WI38 (cell line): ENCODE data around the gene XRRA1.

Experiments used
- H3K4me3 ChIP-seq: 2 replicates; pipeline ENCODE4 v1.5.1; 2011; ENCODE audit warnings: low read depth, mild to moderate bottlenecking, control low read depth, low read length
- TF ChIP-seq, protein P1 (sequence below): IDR thresholded peaks from 2 replicates; pipeline ENCODE4 v1.5.1; 2012; ENCODE audit warnings: low read depth, mild to moderate bottlenecking, control low read depth, low read length

Gene XRRA1

DNA sequence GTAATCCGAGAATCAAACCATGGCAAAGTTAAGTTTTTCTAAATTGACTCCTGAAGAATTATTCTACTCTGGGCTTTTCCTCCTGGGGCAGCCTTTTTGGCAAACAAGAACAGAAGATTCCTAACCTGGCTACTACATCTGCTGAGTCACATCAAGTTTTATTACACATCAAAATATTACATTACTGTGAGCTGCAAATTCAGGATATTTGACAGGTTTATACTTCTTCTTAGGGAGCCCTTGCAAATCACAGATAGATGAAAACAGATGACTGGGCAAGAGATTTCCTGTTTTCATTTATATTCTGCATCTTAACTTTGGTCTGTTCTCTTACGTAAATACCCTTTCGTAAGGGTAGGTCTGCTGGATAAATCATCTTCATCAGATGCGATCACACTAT is 23.6 kb downstream of the XRRA1 start:
- H3K4me3 ChIP-seq = no peak overlapping the region
- TF ChIP-seq, protein P1, sequence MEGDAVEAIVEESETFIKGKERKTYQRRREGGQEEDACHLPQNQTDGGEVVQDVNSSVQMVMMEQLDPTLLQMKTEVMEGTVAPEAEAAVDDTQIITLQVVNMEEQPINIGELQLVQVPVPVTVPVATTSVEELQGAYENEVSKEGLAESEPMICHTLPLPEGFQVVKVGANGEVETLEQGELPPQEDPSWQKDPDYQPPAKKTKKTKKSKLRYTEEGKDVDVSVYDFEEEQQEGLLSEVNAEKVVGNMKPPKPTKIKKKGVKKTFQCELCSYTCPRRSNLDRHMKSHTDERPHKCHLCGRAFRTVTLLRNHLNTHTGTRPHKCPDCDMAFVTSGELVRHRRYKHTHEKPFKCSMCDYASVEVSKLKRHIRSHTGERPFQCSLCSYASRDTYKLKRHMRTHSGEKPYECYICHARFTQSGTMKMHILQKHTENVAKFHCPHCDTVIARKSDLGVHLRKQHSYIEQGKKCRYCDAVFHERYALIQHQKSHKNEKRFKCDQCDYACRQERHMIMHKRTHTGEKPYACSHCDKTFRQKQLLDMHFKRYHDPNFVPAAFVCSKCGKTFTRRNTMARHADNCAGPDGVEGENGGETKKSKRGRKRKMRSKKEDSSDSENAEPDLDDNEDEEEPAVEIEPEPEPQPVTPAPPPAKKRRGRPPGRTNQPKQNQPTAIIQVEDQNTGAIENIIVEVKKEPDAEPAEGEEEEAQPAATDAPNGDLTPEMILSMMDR = no peak

DNA sequence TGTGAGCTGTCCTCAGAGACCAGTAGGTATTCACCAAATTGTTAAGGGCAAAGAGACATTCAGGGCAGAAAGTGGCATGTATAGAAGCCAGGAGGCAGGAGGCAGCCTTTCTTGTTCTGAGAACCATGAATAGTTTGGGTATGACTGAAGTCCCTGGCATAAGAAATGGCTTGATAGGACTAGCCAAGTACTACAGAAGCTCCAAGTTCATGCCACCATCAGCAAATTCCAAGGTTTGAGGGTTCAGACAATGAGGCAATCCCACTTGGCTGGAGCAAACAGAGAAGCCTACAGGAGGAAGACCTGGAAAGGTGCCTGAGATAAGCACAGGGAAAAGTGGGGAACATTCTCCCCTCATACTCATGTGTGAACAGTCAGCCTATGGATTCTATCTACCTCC is 25.8 kb downstream of the XRRA1 start:
- TF ChIP-seq, protein P1 = no peak
- H3K4me3 ChIP-seq = no peak overlapping the region

DNA sequence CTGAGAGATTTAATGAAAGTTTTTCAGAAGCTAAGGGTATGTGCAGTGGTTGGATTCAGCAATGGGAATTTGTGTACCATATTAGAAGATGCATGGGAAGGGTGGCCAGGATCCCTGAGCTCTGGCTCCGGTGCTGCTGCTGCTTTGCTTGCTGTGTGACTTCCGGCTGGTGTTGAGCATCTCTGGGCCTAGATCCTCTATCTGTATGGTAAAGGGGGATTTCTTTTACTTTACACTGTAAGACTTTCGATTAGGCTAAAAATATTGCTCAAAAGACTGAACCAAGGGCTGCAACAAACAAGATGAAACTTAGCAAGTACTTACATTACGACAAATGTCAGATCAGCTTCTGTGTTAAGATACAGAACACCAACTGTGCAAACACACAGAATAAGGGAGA is 39.1 kb downstream of the XRRA1 start:
- TF ChIP-seq, protein P1 = no peak
- no peak overlapping the region for H3K4me3 ChIP-seq

DNA sequence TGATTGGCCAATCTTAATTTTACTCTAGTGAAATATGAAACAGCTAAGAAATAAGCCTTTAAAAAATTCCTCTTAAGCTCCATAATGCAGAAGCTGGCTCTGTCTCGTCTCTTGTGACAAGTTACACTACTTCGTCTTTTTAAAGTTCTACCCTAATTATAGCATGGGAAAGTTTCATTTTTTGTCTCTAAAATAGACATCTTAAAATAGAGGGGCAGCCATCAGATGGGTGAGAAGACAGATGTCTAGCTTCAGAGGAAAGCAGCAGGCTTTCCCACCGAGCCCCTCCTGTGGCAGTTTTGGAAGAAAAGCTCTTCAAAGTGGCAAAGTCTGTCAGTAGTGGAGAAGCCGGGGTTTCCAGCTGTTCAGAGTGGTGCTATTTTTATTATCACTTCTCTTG is 39.5 kb downstream of the XRRA1 start:
- TF ChIP-seq, protein P1 = no peak
- no peak overlapping the region for H3K4me3 ChIP-seq

DNA sequence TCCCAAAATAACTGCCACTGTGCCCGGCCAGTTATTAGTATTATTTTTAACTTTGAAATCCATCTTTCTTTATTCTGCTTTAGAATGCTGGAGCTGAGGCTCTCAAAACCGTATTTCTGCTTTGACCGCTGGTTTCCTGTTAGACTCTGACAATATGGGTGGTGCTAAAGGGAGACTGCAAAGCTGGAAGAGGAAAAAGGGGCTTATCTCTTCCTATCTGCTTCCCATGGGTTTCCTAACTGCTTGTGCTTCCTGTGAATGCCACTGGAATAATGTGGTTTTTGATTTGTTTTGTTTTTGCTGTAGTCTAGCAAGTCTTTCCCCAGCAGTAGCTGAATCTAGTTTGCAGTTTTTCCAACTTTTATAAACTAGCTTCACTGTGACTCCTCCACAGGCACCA is 43.6 kb downstream of the XRRA1 start:
- no peak overlapping the region for H3K4me3 ChIP-seq
- TF ChIP-seq, protein P1 = no peak

DNA sequence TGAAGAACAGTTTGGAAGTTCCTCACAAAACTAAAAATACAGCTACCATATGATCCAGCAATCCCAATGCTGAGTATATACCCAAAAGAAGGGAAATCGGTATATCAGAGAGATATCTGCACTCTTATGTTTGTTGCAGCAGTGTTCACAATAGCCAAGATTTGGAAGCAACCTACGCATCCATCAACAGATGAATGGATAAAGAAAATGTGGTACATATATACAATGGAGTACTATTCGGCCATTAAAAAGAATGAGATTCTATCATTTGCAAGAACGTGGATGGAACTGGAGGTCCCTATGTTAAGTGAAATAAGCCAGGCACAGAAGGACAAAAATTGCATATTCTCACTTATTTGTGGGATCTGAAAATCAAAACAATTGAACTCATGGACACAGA is 46.5 kb downstream of the XRRA1 start:
- no peak overlapping the region for H3K4me3 ChIP-seq
- TF ChIP-seq, protein P1 = no peak

DNA sequence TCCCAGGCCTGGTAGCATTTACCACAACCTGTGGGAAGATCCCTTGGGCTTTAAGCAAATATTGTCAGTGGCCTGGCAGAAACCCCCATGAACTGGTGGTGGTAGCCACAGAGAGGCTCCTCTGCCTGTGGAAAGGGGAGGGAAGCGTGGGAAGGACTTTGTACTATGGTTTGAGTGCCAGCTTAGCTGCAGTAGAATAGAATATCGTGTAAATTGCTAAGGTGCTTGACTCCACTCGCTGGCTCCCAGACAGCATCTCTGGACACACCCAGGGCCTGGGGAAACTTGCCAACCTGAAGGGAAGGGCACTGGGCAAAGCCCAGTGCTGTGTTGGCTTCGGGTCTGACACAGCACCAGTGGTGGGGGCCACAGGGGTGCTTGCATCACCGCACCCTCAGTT is 52.6 kb downstream of the XRRA1 start:
- H3K4me3 ChIP-seq = no peak overlapping the region
- TF ChIP-seq, protein P1 = no peak
